Hypothalamus (tissue), 51 donors: Measurements from ENCODE around the gene METAP1D.
"Not testable (repeated sequence)": the region's sequence is repeated elsewhere in the genome, so short reads cannot be mapped to it uniquely, and the experiment has no call there.

Source experiments
- DNase-seq, 51 donors: peaks; one replicate each; lab custom pipeline; 2025; lab: John Stamatoyannopoulos, UW

The METAP1D gene

DNA sequence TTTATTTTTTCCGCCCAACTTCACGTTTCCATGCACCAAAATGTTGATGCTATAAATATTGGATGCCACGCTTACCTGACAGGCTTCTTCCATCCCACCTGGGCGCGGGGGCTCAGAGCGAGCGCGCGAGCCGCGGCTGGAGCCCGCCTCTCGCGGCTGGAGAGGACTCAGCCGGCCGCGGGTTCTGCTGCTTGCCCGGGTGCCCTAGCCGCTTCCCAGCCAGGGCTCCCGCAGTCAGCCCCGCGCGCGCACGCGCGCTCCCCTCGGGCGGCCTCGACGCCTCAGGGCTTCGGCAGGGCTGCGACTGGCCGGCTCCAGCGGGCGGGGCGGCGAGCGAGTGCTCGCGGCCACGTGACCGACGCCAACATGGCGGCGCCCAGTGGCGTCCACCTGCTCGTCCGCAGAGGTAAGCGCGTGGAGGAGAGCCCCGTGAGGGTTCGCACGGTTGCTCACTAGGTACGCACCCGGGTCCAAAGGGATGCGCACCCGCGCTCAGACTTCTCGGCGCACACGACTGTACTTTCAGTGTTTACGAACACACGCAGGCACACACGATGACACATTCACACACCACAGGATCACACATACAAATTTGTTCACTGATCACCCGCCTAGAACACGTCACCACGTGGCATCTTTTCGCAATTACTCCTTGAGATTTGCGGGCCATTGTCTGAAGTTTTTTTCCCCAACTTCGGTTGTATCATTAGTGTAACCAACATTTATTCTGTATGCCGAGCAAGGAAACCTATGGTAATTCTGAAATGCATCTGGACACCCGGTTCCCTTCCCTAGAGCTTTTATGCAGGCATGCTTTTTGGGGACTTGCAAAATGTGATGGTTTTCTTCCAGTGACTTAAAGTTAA lies at the start of gene METAP1D:
TSS of gene METAP1D (plus strand) at position 350 of the 866 bp plus-strand sequence. CDS start at position 367, 17 bp downstream.
- DNase-seq = peak; percentile 22 to 96 (median 85)

DNA sequence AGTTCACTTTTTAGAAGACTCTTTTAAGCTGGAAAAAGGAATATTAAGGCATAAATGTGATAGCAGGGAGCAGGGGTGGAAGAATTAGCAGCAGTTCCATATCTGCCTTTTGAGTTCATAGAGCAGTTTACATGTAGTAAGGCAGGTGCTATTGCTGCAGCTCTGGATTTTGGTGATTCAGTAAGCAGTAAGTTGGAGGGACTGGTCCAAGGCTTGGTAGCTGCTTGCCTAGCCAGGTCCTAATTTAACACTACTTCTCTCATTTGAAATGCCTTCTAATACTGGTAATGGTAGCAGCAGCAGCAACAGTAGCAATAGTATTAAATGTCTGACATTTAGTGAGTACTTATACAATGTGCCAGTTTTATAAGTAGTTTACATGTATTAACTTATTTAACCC lies 47.5 kb upstream of the METAP1D start:
- DNase-seq = no peak

DNA sequence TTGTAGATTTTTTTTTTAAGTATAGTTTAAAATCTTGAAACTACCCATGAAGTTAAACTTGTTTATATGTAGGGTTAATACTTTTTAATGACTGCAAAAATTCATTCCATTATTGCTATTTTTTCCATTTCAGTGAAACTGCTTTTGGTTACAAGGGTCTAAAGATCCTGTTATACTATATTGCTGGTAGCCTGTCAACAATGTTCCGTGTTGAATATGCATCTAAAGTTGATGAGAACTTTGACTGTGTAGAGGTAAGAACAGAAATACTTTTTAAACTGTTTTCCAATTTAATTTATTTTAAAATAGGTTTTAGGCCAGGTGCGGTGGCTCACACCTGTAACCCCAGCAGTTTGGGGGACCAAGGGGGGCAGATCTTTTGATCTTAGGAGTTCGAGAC lies 47.0 kb upstream of the METAP1D start:
- no peak for DNase-seq

DNA sequence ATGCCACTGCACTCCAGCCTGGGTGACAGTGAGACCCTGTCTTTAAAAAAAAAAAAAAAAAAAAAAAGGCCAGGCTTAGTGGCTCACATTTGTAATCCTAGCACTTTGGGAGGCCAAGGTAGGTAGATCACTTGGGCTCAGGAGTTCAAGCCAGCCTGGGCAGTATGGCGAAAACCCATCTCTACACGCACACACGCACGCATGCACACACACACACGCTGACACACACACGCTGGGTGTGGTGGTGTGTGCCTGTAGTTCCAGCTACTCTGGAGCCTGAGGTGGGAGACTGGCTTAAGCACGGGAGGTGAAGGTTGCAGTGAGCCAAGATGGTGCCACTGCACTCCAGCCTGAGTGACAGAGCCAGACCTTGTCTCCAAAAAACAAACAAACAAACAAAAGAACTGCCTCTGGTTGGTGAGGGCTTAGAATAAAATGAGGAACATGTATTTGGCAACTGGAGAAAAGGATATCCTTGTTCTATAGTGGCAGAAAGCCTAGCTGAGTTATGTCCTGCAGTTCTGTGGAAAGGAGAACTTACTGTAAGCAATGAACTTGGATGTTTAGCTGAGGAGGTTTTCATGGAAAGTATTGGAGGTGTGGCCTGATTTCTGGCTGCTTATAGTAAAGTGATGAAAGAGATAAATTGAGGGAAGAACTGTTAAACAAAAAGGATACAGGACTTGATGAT lies 43.5 kb upstream of the METAP1D start:
- no peak for DNase-seq

DNA sequence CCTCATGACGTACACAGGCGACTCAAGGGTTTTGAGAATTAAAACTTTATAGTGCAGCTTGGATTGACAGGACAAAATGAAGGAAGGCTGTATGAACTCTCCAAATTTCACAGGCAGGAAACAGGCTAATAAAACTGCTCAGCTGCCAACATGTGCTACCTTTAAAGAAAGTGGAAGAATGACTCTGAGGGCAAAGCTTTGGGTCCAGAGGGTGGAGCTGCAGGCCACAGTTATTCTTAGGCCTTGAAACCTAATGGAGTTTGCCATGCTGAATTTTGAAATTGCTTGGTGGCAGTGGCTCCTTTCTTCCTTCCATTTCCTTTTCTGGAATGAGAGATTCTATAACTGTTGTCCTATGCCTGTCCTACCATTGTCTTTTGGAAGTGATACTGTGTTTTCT lies 42.7 kb upstream of the METAP1D start:
- DNase-seq = no peak

DNA sequence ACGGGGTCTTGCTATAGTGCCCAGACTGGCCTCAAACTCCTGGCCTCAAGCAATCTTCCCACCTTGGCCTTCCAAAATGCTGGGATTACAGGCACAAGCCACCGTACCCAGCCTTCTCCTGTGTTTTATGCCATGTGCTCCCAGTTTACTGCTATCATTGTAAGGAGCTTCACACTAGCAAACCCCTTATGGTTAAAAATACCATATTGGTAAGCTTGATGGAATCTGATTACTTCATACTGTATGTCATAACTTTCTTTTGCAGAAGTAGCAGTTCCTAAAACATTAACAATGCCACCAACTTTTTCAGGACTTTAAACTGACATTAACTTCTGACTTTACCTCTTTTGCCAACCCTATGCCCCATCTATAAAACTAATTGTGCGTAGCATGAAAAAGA lies 41.3 kb upstream of the METAP1D start:
- no peak for DNase-seq

DNA sequence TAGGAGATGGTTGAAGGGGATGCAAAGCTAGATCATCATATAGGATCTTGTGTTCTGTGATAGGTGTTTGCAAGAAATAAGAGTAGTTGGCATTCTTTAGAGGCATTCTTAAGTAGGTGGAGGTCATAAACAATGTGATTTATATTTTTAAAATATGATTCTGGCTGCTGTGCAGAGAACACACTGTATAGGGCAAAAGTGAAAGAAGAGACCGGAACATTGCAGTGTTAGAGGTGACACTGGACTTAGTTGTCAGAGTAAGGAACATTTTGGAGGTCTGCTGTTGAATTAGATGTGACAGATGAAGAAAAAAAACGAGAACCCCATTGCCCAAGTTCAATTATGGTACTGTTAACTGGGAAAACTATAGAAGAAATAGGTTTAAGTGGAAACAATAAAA lies 39.8 kb upstream of the METAP1D start:
- DNase-seq = no peak

DNA sequence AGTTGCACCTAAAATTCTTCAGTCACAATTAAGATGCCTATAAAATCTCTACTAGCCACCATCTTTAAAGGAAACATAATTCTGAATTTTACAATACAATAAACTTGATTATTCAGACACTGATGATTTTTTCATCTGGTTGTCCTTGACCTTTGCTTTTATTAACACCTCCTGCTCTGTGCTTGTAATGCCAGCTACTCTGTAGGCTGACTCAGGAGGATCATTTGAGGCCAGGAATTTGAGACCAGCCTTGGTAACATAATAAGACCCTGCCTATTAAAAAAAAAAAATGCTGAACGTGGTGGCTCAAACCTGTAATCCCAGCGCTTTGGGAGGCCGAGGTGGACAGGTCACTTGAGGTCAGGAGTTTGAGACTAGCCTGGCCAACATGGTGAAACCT lies 39.2 kb upstream of the METAP1D start:
- DNase-seq = no peak

DNA sequence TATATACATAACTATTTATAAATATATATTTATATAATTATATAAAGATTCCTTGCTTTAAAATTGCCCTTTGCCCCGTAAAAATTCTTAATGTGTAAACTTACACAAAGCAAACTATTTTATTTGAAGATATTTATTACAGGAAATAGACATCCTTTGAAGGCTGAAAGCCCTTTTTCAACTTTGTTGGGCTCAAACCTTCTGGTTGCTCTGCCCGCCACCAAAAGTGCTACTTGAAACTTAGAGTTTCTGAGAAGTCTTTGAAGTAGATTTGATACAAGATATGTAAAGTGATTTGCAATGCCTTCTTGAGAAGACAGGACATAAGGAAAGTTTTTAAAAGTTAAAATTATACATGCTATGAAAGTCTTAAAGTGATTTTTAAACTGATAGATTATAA lies 36.6 kb upstream of the METAP1D start:
- DNase-seq = no peak

DNA sequence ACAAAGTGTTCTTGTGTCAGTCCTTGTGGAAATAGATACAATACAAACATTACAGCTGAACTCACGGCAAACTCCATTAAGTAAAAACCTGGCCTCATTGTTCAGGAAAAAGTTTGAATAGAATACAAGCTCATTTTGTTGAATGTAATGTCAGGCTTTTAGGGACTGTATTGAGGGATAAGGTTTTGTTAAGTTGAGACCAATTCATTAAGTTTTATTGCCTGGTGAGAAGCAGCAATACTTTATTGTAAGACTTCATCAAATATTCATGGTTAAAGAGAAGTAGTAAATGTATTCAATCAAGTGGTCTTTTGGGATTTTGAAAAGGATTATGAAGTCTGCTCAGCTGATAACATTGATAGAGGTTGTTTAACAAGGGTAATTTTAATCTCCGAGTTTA lies 35.4 kb upstream of the METAP1D start:
- DNase-seq = no peak

DNA sequence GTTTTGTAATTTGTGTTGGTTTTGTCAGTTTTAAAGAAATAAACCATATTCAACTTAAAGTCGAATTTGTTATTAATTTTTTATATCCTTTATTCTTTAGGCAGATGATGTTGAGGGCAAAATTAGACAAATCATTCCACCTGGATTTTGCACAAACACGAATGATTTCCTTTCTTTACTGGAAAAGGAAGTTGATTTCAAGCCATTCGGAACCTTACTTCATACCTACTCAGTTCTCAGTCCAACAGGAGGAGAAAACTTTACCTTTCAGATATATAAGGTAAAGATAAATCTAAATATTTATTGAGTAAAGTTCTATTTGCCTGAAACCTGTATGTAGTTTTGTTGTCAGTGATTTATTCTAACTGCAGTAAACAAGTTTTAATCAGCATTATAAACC lies 34.5 kb upstream of the METAP1D start:
- no peak for DNase-seq

DNA sequence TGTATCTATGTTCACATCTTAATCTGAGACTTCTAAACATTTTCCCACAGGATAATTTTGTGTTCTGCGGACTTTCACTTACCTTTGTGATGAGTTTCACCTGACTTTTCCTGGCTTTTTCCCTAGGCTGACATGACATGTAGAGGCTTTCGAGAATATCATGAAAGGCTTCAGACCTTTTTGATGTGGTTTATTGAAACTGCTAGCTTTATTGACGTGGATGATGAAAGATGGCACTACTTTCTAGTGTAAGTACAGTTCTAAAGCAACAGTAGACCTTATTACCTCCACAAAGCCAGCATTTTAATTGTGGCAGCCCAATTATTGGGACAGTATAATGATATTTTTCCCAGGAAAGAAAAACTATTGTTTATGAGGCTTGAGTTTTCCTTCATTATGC lies 34.1 kb upstream of the METAP1D start:
- DNase-seq = no peak

DNA sequence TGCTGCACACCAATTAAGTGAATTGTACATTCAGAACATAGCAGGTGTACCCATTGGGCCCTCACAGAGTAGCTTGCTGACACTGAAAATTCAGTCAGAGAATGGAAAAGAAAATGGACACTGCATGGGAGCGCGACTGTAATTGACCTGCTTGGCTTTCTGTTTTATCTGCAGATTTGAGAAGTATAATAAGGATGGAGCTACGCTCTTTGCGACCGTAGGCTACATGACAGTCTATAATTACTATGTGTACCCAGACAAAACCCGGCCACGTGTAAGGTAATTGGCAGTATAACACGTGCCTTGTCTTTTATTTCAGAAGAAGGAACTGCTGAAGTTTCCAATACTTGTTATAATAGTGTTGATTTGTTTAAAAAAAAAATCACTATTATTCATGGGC lies 33.5 kb upstream of the METAP1D start:
- DNase-seq = no peak

DNA sequence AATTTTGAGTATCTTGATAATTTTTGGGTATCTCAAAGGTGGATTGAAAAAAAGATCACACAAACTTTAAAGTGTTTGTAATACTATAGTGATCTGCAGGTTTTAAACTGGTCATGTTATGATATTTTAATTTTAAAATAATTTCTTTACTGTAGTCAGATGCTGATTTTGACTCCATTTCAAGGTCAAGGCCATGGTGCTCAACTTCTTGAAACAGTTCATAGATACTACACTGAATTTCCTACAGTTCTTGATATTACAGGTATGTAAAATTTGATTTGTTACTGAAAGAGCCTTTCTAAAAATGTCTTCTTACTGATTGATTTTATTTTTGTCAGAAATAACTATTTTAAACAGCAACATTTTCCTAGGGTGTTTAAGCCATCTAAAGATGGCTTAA lies 33.1 kb upstream of the METAP1D start:
- DNase-seq = no peak

DNA sequence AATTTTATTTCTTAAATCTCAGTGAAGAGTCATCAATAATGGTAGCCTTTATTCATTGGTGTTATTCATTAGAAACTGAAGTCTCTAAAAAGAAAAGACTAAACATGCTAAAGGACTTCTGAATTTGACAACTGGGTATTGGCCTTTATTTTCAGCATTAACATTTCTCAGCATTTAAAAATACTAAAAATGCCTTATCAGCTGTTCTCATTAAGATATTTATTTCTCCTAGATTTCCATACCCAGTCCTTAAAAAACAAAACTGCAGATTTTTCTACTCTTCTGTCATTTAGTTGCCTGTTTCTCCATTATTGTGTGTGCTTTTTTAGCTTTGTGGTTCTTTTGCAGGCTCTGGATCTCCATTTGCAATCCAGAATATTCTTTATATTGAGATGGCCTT lies 31.2 kb upstream of the METAP1D start:
- DNase-seq = no peak

DNA sequence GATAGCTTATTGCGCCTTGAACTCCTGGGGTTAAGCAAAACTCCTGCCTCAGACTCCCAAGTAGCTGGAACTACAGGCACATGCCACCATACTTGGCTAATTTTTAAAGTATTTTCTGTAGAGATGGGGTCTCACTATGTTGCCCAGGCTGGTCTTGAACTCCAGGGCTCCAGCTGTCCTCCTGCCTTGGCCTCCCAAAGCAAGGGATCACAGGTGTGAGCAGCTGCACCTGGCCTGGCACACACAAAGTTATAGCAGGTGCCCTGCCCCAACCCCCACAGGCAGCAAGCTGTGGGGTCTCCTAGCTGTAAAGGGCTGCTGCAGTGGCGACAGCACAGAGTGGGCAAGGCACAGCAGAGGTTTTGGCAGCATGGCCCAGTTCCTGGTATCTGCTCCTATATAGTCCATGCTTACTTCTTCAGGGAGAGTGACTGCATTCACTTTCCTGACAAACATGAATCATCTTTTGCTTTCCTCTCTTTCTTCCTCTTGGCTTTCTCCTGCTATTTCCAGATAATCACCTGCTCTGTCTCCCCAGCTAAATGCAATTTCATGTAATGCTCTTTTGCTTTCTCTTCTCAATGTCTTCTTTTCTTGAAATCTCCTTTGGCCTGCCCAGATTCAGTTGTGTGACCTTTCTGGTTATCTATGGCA lies 27.3 kb upstream of the METAP1D start:
- DNase-seq = no peak

DNA sequence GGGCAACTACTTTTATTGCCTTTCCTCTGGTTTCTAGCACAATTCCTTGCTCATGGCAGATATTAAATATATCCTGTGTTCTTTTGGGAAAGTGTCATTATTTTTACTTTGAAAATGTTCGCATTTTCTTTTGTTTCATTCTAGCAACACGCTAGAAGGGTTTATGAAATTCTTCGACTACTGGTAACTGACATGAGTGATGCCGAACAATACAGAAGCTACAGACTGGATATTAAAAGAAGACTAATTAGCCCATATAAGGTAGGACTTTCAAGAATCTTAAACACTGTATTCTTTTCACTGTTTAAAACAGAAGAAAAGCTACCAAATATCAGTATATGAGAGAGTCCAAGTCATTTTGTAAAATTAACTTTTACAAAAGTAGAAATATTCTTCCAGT lies 20.6 kb upstream of the METAP1D start:
- DNase-seq = no peak

DNA sequence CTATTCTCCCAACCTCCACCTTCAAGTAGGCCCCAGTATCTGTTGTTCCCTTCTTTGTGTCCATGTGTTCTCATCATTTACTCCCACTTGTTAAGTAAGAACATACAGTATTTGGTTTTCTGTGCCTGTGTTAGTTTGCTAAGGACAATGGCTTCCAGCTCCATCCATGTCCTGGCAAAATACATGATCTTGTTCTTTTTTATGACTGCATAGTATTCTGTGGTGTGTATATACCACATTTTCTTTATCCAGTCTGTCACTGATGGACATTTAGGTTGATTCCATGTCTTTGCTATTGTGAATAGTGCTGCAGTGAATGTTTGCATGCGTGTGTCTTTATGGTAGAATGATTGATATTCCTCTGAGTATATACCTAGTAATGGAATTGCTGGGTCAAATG lies 15.8 kb upstream of the METAP1D start:
- not testable (repeated sequence) for DNase-seq

DNA sequence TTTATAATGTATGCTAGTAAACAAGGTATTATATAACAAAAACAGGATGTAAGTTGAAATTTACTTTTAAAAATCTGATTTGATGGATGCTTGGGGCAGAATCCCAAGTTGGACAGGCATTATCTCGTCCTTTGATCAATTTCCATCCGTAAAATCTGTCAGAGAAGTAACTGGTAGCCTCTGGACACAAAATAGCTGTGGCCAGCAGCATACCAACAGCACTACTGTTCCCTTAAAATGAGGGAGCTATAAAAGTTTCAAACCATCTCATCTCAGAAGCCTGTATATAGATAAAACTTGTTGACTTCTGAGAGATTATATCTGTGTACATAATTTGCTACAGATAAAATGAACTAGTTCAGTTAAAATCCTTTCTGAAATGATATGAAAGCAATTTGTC lies 14.7 kb upstream of the METAP1D start:
- no peak for DNase-seq

DNA sequence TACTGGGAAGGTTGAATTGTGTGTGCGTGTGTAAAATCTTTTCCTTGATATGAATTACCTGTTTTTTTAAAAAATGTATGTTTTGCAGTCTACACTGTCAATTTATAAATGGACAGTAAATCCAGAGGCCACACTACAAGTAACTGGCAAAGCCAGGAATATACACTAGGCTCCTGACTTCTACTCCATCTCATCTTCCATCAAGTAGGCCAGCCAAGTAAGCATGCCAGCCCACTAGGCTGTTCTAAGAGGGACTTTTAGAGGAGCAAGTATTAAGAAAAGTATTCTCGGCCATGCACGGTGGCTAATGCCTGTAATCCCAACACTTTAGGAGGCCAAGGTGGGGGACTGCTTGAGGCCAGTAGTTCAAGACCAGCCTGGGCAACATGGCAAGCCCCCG lies 13.0 kb upstream of the METAP1D start:
- DNase-seq = no peak

DNA sequence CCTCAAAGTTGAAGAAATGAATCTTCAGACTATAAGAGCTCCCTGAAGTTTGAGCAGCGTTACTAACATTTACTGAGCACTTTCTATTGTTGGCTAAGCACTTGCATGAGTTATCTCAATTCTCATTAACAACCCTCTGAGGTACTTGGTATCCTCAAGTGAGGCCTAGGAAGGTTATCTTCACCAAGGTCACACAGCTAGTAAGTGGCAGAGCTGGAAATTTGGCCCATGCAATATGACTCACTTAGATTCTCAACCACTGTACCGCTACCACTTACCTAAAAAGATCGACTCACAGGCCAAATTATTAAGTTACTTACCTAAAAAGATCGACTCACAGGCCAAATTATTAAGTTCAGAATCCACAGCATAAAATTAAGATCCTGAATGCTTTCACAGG lies 8.7 kb upstream of the METAP1D start:
- no peak for DNase-seq

DNA sequence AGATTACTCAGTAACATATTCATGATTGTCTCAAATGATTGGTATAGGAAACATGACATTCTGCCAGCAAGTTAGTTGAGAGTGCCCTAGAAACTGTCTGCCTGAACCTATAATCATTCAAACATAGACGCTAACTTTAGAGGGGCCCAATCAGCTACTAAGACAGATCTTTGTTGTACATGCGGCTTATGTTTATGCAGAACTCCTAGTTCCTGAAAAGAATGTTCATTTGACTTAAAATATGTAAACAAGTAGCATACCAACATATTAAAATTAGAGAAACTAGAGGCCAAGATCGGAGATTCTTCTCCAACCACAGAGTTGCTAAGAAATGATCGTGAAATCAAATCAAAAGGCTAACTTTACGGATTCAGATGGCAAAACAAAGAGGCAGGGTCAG lies 4.2 kb upstream of the METAP1D start:
- DNase-seq = no peak
